Measurements from ENCODE around the gene SYT9.

Gene SYT9

GRCh38 chr11:7484645-7485044 lies 232.9 kb downstream of the SYT9 start:
- DNase-seq: no peak

DNA sequence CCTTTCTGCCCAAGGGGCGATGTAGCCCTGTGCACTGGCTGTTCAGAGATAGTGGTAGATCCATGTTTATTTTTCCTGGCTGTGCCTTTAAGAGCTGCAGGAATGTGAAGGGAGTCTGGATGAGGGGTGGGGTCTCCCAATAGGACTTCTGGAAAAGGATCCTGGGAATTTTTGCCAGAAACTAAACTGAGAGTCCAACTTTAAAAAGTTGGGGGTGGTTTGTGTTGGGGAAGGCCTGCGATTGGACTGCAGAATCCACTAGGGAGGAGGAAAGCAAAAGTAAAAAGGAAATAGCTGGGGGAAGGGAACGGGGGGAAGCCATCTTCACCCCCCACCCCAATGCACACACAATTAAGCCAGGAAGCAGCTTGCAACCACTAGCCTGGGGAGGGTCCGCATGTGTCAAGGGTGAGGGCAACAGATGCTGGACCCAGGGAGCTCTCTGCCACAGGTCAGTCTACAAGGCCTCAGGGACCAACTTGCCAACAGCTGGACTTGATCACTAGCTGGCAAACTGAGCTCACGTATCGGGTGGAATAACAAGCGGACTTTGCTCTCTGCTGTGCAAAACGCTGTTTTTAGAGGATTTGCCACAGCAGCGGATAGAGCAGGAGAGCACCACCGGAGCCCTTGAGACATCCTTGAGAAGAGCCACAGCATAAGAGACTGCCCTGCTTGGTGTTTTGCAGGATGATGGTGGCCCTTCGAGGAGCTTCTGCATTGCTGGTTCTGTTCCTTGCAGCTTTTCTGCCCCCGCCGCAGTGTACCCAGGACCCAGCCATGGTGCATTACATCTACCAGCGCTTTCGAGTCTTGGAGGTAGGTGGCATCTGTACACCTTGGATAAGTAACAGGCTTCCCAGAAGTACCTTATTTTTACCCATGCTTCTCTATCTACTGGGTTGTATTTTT lies 233.7 kb downstream of the SYT9 start, which contains the start of gene OLFML1:
Gene OLFML1 (plus strand): TSS at position 321 of the 912 bp plus-strand sequence. CDS start 370 bp downstream, at position 691.
- no peak for DNase-seq

DNA sequence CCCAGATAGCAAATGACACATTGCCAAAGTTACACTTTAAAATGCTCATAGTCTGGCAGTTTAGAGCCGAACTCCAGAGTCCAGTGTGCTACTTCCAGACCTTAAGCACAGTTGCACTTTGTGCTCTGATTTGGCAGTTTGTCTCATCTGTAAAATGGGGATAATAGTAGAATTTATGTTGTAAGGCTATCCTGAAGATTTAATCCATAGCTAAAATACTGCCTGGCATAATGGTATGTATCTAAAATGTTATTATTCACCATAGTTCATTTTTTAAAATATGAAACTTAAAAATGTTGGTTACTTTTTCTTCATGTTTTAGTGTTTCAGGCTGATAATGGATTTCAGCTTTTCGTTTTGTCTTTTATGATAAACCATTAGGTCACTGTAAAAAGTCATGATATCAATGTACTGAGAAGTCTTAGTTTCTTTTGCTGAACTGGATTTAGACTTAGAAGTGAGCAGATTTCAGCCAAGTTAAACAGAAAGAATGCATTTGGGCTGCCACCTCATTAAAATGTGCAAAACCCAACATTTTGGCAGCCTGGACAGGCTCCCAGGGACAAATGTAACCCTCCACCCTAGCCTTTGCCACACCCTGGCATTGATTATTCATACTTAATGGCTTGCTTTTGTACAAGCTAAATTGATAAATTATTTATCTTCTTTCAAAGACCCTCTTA lies 234.5 kb downstream of the SYT9 start:
- no peak for DNase-seq

GRCh38 chr11:7486781-7487140 lies 235.1 kb downstream of the SYT9 start:
- DNase-seq: no peak

DNA sequence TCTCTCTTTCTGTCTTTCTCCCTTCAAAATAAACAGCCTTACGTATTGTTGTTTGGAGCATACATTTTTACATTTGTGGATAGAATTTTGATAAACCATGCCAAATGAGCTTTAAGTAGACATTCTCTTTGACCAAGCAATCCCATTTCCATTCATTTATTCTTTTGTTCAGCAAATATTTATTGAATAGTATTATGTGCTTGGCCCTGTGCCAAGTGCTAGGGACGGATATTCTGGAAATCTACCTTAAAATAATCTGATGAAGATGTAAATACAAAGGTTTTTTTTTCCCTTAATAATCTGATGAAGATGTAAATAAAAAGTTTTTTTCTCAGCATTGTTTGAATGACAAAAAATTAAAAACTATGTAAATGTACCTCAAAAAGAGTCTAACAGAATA lies 235.7 kb downstream of the SYT9 start:
- DNase-seq: no peak

- no peak for DNase-seq
These were observed 237.0 kb downstream of the SYT9 start for GRCh38 chr11:7488681-7489080.

DNA sequence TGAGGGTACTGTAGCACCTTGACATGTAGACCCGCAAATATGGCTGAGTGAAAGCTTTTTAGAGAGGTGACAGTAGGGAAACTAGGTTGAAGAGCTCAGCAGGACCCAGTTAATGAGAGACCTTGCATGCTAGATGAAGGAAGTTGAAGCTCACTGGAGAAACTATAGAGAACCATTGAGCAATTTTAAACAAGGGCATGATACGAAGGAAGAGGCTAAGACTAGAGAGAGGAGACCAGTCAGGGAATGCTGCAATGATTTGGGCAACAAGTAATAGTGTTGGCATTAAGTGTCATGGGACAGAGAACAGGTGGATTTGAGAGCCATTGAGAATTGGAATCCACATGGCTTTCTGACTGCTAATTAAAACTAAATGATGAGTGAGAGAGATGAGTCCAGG lies 237.7 kb downstream of the SYT9 start:
- DNase-seq: no peak

DNA sequence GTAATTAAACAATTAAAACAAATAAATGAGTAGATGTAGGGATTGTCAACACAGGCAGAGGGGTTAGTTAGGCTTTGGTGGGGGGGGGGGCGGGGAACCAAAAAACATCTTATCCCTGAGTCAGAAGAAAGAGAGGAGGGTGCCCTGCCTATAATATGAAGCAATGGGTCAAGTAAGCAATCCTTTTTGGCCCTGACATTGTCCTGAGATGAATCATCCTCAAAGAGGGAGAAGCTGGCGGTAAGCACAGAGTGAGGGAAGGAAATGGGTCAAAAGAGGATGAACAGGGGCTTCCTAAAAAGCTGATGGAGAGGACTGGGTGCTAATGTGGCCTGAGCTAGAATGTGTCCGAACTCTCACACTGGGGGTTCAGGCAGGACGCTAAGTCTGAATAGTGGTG lies 238.3 kb downstream of the SYT9 start:
- DNase-seq: no peak

- no peak for DNase-seq
These were observed 238.8 kb downstream of the SYT9 start for GRCh38 chr11:7490535-7490934.

GRCh38 chr11:7492253-7492652 lies 240.5 kb downstream of the SYT9 start:
- DNase-seq: no peak

- peak; percentile 9 for DNase-seq
These were observed 242.0 kb downstream of the SYT9 start for GRCh38 chr11:7493670-7494069.

- peak; percentile 82 for DNase-seq
These were observed 242.5 kb downstream of the SYT9 start for GRCh38 chr11:7494086-7494745.

DNA sequence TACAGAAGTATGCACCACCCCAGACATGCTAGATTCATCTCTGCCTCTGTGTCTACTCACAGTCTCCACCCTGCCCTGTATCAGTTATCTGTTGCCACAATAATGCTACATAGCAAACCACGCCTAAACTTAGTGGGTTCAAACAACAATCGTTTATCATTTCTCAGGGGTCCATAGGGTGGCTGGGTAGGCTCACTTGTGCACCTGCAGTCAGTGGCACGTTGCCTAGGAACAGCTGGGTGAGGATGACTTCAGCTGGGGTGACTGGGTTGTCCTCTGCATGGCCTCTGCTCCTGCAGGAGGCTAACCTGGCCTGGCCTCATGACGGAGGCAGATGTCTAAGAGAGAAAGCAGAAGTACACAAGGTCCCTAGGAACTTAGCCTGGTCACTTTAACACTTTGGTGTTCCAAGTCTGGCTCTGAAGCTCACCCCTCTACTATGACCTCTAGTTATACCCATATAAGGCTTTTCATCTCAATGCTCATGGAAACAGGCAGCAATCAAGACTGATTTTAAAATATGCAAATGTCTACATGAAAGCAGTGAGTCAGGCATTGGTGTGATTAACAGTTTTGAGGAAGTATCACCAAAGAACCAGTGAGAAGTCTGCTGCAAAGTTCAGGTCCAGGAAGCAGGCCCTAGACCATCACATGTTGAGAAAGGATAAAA lies 244.3 kb downstream of the SYT9 start:
- DNase-seq: peak; percentile 80

GRCh38 chr11:7498193-7498592 lies 246.5 kb downstream of the SYT9 start:
- no peak for DNase-seq

DNA sequence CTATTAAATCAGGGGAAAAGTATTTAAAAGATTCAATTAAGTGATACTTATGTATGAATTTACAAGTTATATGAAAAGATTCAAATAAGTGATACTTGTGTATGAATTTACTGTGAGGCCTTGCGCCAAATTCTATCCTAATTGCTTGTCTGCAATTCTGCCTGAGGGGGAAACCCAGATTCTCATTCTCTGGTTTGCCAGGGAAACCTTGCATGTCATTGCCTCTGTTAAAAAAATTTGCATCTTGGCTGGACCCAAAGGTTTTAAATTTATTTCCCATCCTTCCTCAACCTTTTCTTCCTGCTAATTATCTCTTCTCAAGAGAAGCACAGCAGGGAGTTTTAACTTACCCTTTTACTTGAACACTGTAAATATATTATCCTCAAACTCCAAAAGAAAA lies 247.4 kb downstream of the SYT9 start:
- DNase-seq: no peak

- no peak for DNase-seq
These were observed 248.5 kb downstream of the SYT9 start for GRCh38 chr11:7500251-7500650.

DNA sequence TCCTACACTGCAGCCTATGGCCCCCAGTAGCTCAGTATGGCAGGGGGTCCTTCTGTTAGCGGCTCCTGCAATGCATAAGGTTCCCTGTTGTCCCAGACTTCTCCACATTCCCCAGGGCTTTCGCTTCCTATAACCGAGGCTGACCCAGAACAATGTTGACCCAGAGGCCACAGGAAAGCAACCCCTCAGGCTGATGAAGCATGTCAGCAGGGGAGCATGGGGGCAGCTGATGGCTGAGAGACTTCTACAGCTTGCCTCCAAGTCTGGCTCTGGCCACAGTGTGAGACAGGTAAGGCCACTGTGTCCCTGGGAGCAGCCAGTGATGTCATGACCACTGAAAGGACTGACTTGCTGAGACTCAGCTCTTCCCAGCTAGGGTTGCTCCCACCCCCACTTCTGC lies 249.5 kb downstream of the SYT9 start:
- DNase-seq: no peak

GRCh38 chr11:7501894-7502293 lies 250.2 kb downstream of the SYT9 start:
- no peak for DNase-seq

DNA sequence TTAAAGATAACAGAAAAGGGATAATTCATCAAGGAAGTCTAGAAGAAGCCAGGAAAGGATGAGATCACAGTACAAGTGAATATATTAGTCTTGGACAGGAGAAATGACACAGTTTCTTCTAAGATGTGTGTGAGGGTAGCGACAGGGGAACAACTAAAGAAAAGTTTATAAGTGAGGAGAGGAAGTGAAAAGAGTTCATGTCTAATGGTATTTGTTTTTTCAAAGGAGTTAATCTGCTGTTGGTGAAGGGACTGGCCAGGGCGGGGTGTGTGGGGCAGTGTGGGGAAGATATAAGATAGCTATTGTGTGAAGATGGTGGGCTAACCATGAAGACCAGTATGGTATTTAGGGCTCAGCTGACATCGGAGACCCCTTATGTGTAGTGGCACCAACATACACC lies 254.5 kb downstream of the SYT9 start:
- DNase-seq: no peak

DNA sequence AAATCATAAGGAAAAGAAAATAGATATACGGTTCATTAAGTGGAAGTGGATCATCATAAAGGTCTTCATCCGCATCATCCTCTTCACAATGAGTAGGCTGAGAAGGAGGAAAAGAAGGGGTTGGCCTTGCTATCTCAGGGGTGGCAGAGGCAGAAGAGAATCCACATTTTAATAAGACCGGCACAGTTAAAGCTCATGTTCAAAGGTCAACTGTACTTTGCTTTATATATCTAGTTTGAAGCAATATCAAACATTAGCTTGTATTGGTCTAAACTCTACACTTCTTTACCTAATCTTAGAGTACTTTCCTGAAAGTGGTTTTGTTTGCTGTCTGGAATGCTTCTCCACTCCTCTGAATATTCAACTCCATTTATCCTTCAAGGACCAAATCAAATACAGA lies 256.4 kb downstream of the SYT9 start:
- no peak for DNase-seq

DNA sequence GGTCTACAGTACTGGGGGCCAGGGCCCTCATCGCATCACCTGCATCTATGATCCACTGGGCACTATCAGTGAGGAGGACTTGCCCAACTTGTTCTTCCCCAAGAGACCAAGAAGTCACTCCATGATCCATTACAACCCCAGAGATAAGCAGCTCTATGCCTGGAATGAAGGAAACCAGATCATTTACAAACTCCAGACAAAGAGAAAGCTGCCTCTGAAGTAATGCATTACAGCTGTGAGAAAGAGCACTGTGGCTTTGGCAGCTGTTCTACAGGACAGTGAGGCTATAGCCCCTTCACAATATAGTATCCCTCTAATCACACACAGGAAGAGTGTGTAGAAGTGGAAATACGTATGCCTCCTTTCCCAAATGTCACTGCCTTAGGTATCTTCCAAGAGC lies 258.3 kb downstream of the SYT9 start:
- no peak for DNase-seq

GRCh38 chr11:7511401-7511800 lies 259.7 kb downstream of the SYT9 start:
- peak; percentile 18 for DNase-seq
